LNCaP clone FGC (cell line): ENCODE results near the gene PDE6B.

Source experiments
- DNase-seq: peaks from one replicate; pipeline ENCODE4 v3.0.0-alpha.2; 2011; ENCODE audit warnings: low read depth
- H3K4me3 ChIP-seq: 2 replicates; pipeline ENCODE4 v1.5.1; 2011; ENCODE audit warnings: mild to moderate bottlenecking, low read depth, low read length, control low read depth
- CTCF ChIP-seq: IDR thresholded peaks from 2 replicates; pipeline ENCODE4 v1.5.1; 2012; ENCODE audit warnings: mild to moderate bottlenecking; ENCODE audit not compliant: control insufficient read depth, insufficient read depth; ENCODE audit errors: extremely low read depth

PDE6B gene

GRCh38 chr4:629636-629914 lies 4.2 kb downstream of the PDE6B start:
- no peak for TF ChIP-seq CTCF
- DNase-seq = no peak

GRCh38 chr4:629915-630641 lies 4.7 kb downstream of the PDE6B start:
- no peak for DNase-seq
- H3K4me3 ChIP-seq = no peak overlapping the region
- TF ChIP-seq CTCF = no peak

More at GRCh38 chr4:629636-629914, 4.2 kb downstream of the PDE6B start:
- H3K4me3 ChIP-seq = no peak overlapping the region

GRCh38 chr4:630656-631055 lies 5.3 kb downstream of the PDE6B start:
- TF ChIP-seq CTCF = no peak
- H3K4me3 ChIP-seq = no peak overlapping the region
- no peak for DNase-seq

GRCh38 chr4:632196-632790 lies 6.9 kb downstream of the PDE6B start:
- TF ChIP-seq CTCF = no peak
- no peak overlapping the region for H3K4me3 ChIP-seq

GRCh38 chr4:632926-633325 lies 7.6 kb downstream of the PDE6B start:
- H3K4me3 ChIP-seq = no peak overlapping the region
- DNase-seq = no peak
- no peak for TF ChIP-seq CTCF

More at GRCh38 chr4:632196-632790, 6.9 kb downstream of the PDE6B start:
- no peak for DNase-seq

GRCh38 chr4:633406-633805 lies 8.0 kb downstream of the PDE6B start:
- no peak for TF ChIP-seq CTCF
- DNase-seq = no peak

More at GRCh38 chr4:633406-633805, 8.0 kb downstream of the PDE6B start:
- H3K4me3 ChIP-seq = no peak overlapping the region
